GM18519 (cell line): Measurements from ENCODE around the gene UNKL.
"Not testable (repeated sequence)": the region's sequence is repeated elsewhere in the genome, so short reads cannot be mapped to it uniquely, and the experiment has no call there.

Experiments
- ATAC-seq: cut with Tn5 transposase; IDR thresholded peaks from one replicate; pipeline ENCODE4 v1.9.1; 2021; ENCODE audit warnings: mild to moderate bottlenecking, moderate library complexity; ENCODE audit not compliant: unreplicated experiment, low FRiP score

The UNKL gene

GRCh38 chr16:1446296-1447080 lies 32.0 kb upstream of the UNKL start:
- no peak for ATAC-seq

GRCh38 chr16:1445518-1446203 lies 31.2 kb upstream of the UNKL start:
- ATAC-seq = no peak

- ATAC-seq = no peak
These were observed 30.4 kb upstream of the UNKL start for GRCh38 chr16:1444730-1445517.

GRCh38 chr16:1443980-1444729 lies 29.7 kb upstream of the UNKL start, which contains the start of gene CCDC154:
CCDC154 (minus strand) TSS chr16:1444556; CDS start chr16:1444322, 234 bp downstream.
- ATAC-seq = no peak

- ATAC-seq = no peak
These were observed 29.0 kb upstream of the UNKL start for GRCh38 chr16:1443403-1443973.

GRCh38 chr16:1442697-1443096 lies 28.2 kb upstream of the UNKL start:
- no peak for ATAC-seq

- no peak for ATAC-seq
These were observed 26.9 kb upstream of the UNKL start for GRCh38 chr16:1441391-1441829.

- ATAC-seq = not testable (repeated sequence)
These were observed 25.2 kb upstream of the UNKL start for GRCh38 chr16:1439699-1440074.

- ATAC-seq = no peak
These were observed 24.7 kb upstream of the UNKL start for GRCh38 chr16:1439058-1439698.

GRCh38 chr16:1438229-1439057 lies 23.9 kb upstream of the UNKL start:
- no peak for ATAC-seq

GRCh38 chr16:1437606-1438005 lies 23.1 kb upstream of the UNKL start:
- ATAC-seq = no peak

- no peak for ATAC-seq
These were observed 22.3 kb upstream of the UNKL start for GRCh38 chr16:1436731-1437355.

GRCh38 chr16:1435921-1436697 lies 21.6 kb upstream of the UNKL start:
- no peak for ATAC-seq

- no peak for ATAC-seq
These were observed 20.4 kb upstream of the UNKL start for GRCh38 chr16:1434644-1435592.

- ATAC-seq = no peak
These were observed 19.3 kb upstream of the UNKL start for GRCh38 chr16:1433756-1434155.

GRCh38 chr16:1433263-1433560 lies 18.7 kb upstream of the UNKL start:
- ATAC-seq = no peak
